Upper lobe of right lung (tissue), 1 donor: ENCODE results near the gene FMNL3. TPM values are rescaled to one million over a fixed set of nuclear protein-coding genes. Genes with fewer than 3 reads are reported as not detected.
"Not testable (repeated sequence)": the region's sequence is repeated elsewhere in the genome, so short reads cannot be mapped to it uniquely, and the experiment has no call there.

Experiments
- ATAC-seq: fragments of 200-7000 bp; cut with Tn5 transposase; one replicate; pipeline ENCODE4 v1.9.1; 2020; ENCODE audit warnings: mild to moderate bottlenecking, moderate library complexity
- DNase-seq: peaks from one replicate; pipeline ENCODE4 v3.0.0-alpha.2; 2020
- H3K27ac ChIP-seq: fragments of 200-600 bp; one replicate; pipeline ENCODE4 v1.8.0; 2022
- H3K27me3 ChIP-seq: fragments of 200-600 bp; one replicate; pipeline ENCODE4 v1.8.0; 2022; ENCODE audit warnings: mild to moderate bottlenecking
- H3K36me3 ChIP-seq: fragments of 200-600 bp; one replicate; pipeline ENCODE4 v1.8.0; 2022
- H3K4me1 ChIP-seq: fragments of 200-600 bp; one replicate; pipeline ENCODE4 v1.8.0; 2022
- H3K4me3 ChIP-seq: fragments of 200-600 bp; one replicate; pipeline ENCODE4 v1.8.0; 2022; ENCODE audit warnings: mild to moderate bottlenecking
- H3K9me3 ChIP-seq: fragments of 200-600 bp; one replicate; pipeline ENCODE4 v1.8.0; 2022
- CTCF ChIP-seq: fragments of 200-600 bp; IDR thresholded peaks from one replicate; pipeline ENCODE4 v1.8.0; 2022; ENCODE audit warnings: antibody characterized with exemption
- intact Hi-C: fragments of 100-400 bp; cut with DNase I; formaldehyde crosslinking; loops from one replicate; pipeline ENCODE4 v1.11.0; 2022
- total RNA-seq: library from RNA; stranded (reverse); fragmentation: NEBNext Ultra II Directional; extraction: Animal tissue kit (Norgen Biotek cat#: 25700); gene quantifications from one replicate; pipeline ENCODE4 v1.2.1, GENCODE V29; 2021
- donor health status: DM: no; HTN: yes; CAD: no; lungs with severe emphysema.

The FMNL3 gene
- total RNA-seq, 1 donor from 2014 or later: 40.3 TPM

DNA sequence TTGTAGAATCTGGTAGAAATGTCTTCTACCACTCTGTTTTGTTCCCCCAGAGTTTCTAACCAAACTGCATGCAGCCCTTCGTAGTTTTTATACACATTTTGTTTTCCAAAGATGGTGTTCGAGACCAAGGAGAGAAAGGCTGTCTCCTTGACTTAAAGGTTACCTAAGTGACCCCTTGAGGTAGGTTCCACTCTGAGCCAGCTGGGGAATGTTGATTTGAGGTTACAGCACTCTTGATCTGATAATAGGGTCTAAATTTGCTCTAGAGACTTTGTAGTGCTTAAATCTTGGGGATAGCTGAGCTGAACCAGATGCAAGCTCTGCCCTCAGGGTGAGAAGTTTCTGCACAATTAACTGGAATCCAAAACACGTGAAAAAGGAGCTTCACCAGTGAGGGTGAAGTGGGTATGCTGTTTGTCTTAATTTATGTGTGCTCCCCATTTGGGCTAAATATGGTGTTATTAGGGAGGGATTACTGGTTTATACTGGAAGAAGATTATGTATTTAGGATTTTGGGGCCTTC lies 37.2 kb upstream of the FMNL3 start:
- Histone ChIP-seq H3K4me3 (no peak overlapping the region), H3K4me1 (peaks cover 44% of the 10 kb centered on the region), H3K36me3 (peaks cover 2% of the 10 kb centered on the region), H3K9me3 (no peaks in the 10 kb centered on the region), H3K27ac (no peak overlapping the region), H3K27me3 (no peaks in the 10 kb centered on the region)
- ATAC-seq (no peak), DNase-seq (no peak)
- no peak for TF ChIP-seq CTCF
- intact Hi-C loops: no loop called here

DNA sequence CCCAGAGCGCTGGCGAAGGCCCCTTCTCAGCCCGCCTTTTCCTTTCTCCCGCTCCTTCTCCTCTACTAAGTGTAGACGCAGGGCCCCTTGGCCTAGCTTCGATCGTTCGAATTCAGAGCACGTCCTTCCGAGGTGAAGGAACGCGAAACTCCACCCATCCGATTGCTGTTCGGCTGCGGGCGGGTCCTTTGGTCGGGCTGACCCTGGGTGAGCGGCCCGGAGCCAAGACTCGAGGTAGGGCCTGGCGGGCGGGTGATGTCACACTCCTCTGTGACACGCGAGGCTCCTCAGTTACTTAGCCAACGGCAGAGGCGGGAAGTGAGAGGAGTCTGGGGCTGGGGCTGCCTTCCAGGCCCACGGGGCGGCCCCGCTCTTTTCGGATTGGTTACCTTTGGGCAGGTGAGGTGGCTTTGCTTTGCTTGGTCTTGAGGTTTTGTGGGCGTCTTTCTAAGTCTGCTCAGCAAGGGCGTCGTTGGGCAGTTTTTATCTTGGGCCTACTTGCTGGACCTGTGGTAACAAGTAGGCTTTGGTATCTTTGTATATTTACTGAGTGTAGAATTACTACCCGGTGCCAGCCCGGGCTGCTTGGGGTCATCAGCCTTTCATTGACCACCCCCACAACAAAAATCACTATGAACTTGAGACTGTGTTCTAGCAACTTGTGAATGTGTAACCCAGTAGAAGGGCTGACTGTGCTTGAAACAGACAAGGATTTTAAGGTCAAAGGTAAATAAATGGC lies 34.8 kb upstream of the FMNL3 start:
- H3K4me1 ChIP-seq: peaks cover 31% of the 10 kb centered on the region
- peak overlapping the region; percentile 98 for H3K27ac ChIP-seq
- H3K9me3 ChIP-seq: no peaks in the 10 kb centered on the region
- intact Hi-C loops: no loop called here
- no peaks in the 10 kb centered on the region for H3K36me3 ChIP-seq
- no peak for TF ChIP-seq CTCF
- peak; percentile 84 for ATAC-seq
- H3K27me3 ChIP-seq: no peaks in the 10 kb centered on the region
- H3K4me3 ChIP-seq: peak overlapping the region; percentile 90
- DNase-seq: peak; percentile 96

- TF ChIP-seq CTCF: peak; percentile 97
- ATAC-seq (peak; percentile 98), DNase-seq (peak; percentile 99)
- Histone ChIP-seq H3K4me3 (peak within 1 kb of the TSS; percentile 90), H3K27me3 (no peaks in the 10 kb centered on the region), H3K9me3 (no peaks in the 10 kb centered on the region), H3K4me1 (peaks cover 24% of the 10 kb centered on the region), H3K36me3 (no peaks in the 10 kb centered on the region), H3K27ac (peak within 1 kb of the TSS; percentile 98)
- intact Hi-C loops: no loop called here
These were observed 34.0 kb upstream of the FMNL3 start, which contains the start of gene TMBIM6 for GRCh38 chr12:49740930-49741881. Gene TMBIM6, plus strand, starts transcription at chr12:49741557. Its CDS starts 10,937 bp downstream, at chr12:49752494.

DNA sequence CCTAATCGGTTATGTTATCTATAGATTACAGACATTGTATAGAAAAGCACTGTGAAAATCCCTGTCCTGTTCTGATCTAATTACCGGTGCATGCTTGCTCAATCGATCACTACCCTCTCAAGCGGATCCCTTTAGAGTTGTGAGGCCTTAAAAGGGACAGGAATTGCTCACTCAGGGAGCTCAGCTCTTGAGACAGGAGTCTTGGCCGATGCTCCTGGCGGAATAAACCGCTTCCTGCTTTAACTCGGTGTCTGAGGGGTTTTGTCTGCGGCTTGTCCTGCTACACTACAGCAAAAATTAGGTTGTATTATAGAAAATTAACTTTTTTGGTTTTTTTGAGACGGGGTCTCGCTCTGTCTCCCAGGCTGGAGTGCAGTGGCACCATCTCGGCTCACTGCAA lies 33.1 kb upstream of the FMNL3 start:
- DNase-seq, intact Hi-C loops, H3K9me3 ChIP-seq, H3K36me3 ChIP-seq, ATAC-seq, H3K4me3 ChIP-seq, H3K27me3 ChIP-seq, H3K27ac ChIP-seq: not testable (repeated sequence)
- H3K4me1 ChIP-seq: peaks cover 24% of the 10 kb centered on the region

GRCh38 chr12:49738721-49739120 lies 31.5 kb upstream of the FMNL3 start:
- H3K27ac ChIP-seq, H3K4me3 ChIP-seq, H3K27me3 ChIP-seq, H3K9me3 ChIP-seq, ATAC-seq, DNase-seq, H3K36me3 ChIP-seq, intact Hi-C loops: not testable (repeated sequence)
- H3K4me1 ChIP-seq: peaks cover 10% of the 10 kb centered on the region

- H3K27me3 ChIP-seq, H3K9me3 ChIP-seq, H3K4me3 ChIP-seq, H3K36me3 ChIP-seq, intact Hi-C loops, ATAC-seq, H3K27ac ChIP-seq, DNase-seq, H3K4me1 ChIP-seq: not testable (repeated sequence)
These were observed 27.7 kb upstream of the FMNL3 start for GRCh38 chr12:49734900-49735299.
